HCT116 (cell line): ENCODE measurements around the gene DHCR24. TPM values are rescaled to one million over a fixed set of nuclear protein-coding genes. Genes with fewer than 3 reads are reported as not detected.

Experiments used
- ATAC-seq: fragments of 200-7000 bp; cut with Tn5 transposase; 2 replicates; pipeline ENCODE4 v1.9.1; 2020; ENCODE audit warnings: mild to moderate bottlenecking, moderate library complexity
- BruUV-seq: library from RNA; stranded (reverse); fragments of 400-500 nt; replicated peaks from 2 replicates; lab custom pipeline; 2021; lab: Mats Ljungman, UMichigan
- CTCF ChIA-PET: fragments of 300-600 bp; sonication (Branson Sonifier 250); formaldehyde crosslinking; loops from one replicate; lab custom pipeline; 2021; ENCODE audit warnings: antibody characterized with exemption; lab: Charles Lee
- POLR2A ChIA-PET: fragments of 300-600, 350-600 bp; sonication (Branson Sonifier 250); formaldehyde crosslinking; loops from one replicate; lab custom pipeline; 2021; ENCODE audit warnings: antibody characterized with exemption; lab: Charles Lee
- RAD21 ChIA-PET, 2 experiments: fragments of 300-600 bp; sonication (Branson Sonifier 250); formaldehyde crosslinking; loops; one replicate each; lab custom pipeline; 2023; ENCODE audit warnings: low total read pairs in 2 of 2; ENCODE audit not compliant: uncharacterized antibody in 2 of 2, unreplicated experiment in 2 of 2, low non-redundant PET in 1 of 2; lab: Charles Lee
- DNase-seq: peaks from one replicate; pipeline ENCODE4 v3.0.0-alpha.2; 2010; ENCODE audit warnings: low read depth, low spot score
- H2AFZ ChIP-seq: fragments of 200-600 bp; shearing (Covaris generic), sonication (generic); 2 replicates; pipeline ENCODE4 v1.6.1; 2017; ENCODE audit warnings: low read depth, mixed run types, mixed read lengths, antibody characterized with exemption, low read length; ENCODE audit not compliant: poor library complexity, severe bottlenecking
- H3K27ac ChIP-seq: 2 replicates; pipeline ENCODE4 v1.5.1; 2012; ENCODE audit warnings: low read depth, low read length
- H3K27me3 ChIP-seq: fragments of 200-600 bp; sonication (generic); 2 replicates; pipeline ENCODE4 v1.6.1; 2016; ENCODE audit warnings: mixed run types, low read length, mixed read lengths; ENCODE audit not compliant: insufficient read depth
- H3K36me3 ChIP-seq, 2 experiments: fragments of 200-500 bp in 1 of 2; fragments of 200-600 bp in 1 of 2; sonication (Bioruptor generic) in 1 of 2; sonication (generic) in 1 of 2; 2 replicates each; pipeline versions ENCODE4 v1.5.1 to v1.6.1; 2014 to 2016; ENCODE audit warnings: low read length in 2 of 2, inconsistent platforms in 1 of 2, mixed read lengths in 1 of 2, mixed run types in 1 of 2; ENCODE audit not compliant: insufficient read depth in 2 of 2, control insufficient read depth in 1 of 2
- H3K4me1 ChIP-seq, 2 experiments: fragments of 200-600 bp in 1 of 2; sonication (generic) in 1 of 2; 2 replicates each; pipeline versions ENCODE4 v1.5.1 to v1.6.1; 2012 to 2017; ENCODE audit warnings: low read length in 2 of 2, inconsistent platforms in 1 of 2, mild to moderate bottlenecking in 1 of 2, mixed read lengths in 1 of 2, mixed run types in 1 of 2, moderate library complexity in 1 of 2; ENCODE audit not compliant: insufficient read depth in 2 of 2, control insufficient read depth in 1 of 2
- H3K4me2 ChIP-seq: fragments of 200-600 bp; sonication (generic); 2 replicates; pipeline ENCODE4 v1.6.1; 2017; ENCODE audit warnings: mixed run types, low read length, mixed read lengths
- H3K4me3 ChIP-seq, 2 experiments: fragments of 200-600 bp in 1 of 2; sonication (generic) in 1 of 2; replicated peaks in 1 of 2; 2 replicates each; pipeline ENCODE4 v1.5.1; 2011 to 2016; ENCODE audit warnings: low read length in 2 of 2, control low read depth in 1 of 2, low read depth in 1 of 2, mild to moderate bottlenecking in 1 of 2, mixed read lengths in 1 of 2, mixed run types in 1 of 2
- H3K79me2 ChIP-seq: fragments of 200-600 bp; sonication (generic); 2 replicates; pipeline ENCODE4 v1.6.1; 2017; ENCODE audit warnings: mild to moderate bottlenecking, mixed run types, low read length, moderate library complexity, mixed read lengths; ENCODE audit not compliant: insufficient read depth
- H3K9ac ChIP-seq: fragments of 200-600 bp; sonication (generic); 2 replicates; pipeline ENCODE4 v1.6.1; 2016; ENCODE audit warnings: low read length, mixed read lengths
- H3K9me2 ChIP-seq: fragments of 200-600 bp; sonication (generic), shearing (Covaris generic); 2 replicates; pipeline ENCODE4 v1.6.1; 2017; ENCODE audit warnings: mixed run types, mild to moderate bottlenecking, moderate library complexity; ENCODE audit not compliant: insufficient read depth
- H3K9me3 ChIP-seq, 2 experiments: fragments of 200-500 bp in 1 of 2; fragments of 200-600 bp in 1 of 2; sonication (Bioruptor generic) in 1 of 2; sonication (generic) in 1 of 2; 2 replicates each; pipeline ENCODE4 v1.6.1; 2014 to 2017; ENCODE audit warnings: low read length in 2 of 2, mixed read lengths in 2 of 2, inconsistent platforms in 1 of 2, low read depth in 1 of 2, mild to moderate bottlenecking in 1 of 2, mixed run types in 1 of 2, moderate library complexity in 1 of 2; ENCODE audit not compliant: control insufficient read depth in 1 of 2, insufficient read depth in 1 of 2
- H4K20me1 ChIP-seq: fragments of 200-600 bp; sonication (generic), shearing (Covaris generic); 2 replicates; pipeline ENCODE4 v1.6.1; 2017; ENCODE audit warnings: mixed run types, mild to moderate bottlenecking, moderate library complexity; ENCODE audit not compliant: insufficient read depth
- ATF3 ChIP-seq: IDR thresholded peaks from 2 replicates; pipeline ENCODE4 v1.6.1; 2012
- CTCF ChIP-seq, 3 experiments: fragments of 200-600 bp in 1 of 3; sonication (generic) in 1 of 3; IDR thresholded peaks in 2 of 3; conservative IDR thresholded peaks in 1 of 3; 2 replicates each; pipeline ENCODE4 v1.5.1; 2012 to 2017; ENCODE audit warnings: low read depth in 2 of 3, low read length in 2 of 3, antibody characterized with exemption in 1 of 3, borderline replicate concordance in 1 of 3, control low read depth in 1 of 3, mild to moderate bottlenecking in 1 of 3, mixed read lengths in 1 of 3, mixed run types in 1 of 3, moderate library complexity in 1 of 3; ENCODE audit not compliant: insufficient read depth in 1 of 3
- RAD21 ChIP-seq: IDR thresholded peaks from 2 replicates; pipeline ENCODE4 v1.6.1; 2012; ENCODE audit warnings: low read depth, mild to moderate bottlenecking
- SP1 ChIP-seq: IDR thresholded peaks from 2 replicates; pipeline ENCODE4 v1.6.1; 2012; ENCODE audit warnings: low read depth
- ZBTB33 ChIP-seq: IDR thresholded peaks from 2 replicates; pipeline ENCODE4 v1.6.1; 2011; ENCODE audit warnings: mild to moderate bottlenecking, low read length, moderate library complexity; ENCODE audit not compliant: insufficient replicate concordance; ENCODE audit errors: extremely low read depth
- intact Hi-C: fragments of 100-400 bp; cut with micrococcal nuclease; formaldehyde crosslinking; loops from 2 replicates; pipeline ENCODE4 v1.10.0; 2022
- total RNA-seq: library from RNA; stranded (reverse); gene quantifications from one replicate; pipeline ENCODE4 v1.2.1, GENCODE V29; 2021; ENCODE audit not compliant: unreplicated experiment

The DHCR24 gene
- total RNA-seq, 1 experiment from 2014 or later = 132 TPM

GRCh38 chr1:54810153-54810942 lies 76.6 kb downstream of the DHCR24 start:
- RAD21 ChIA-PET = interaction anchor here in 1 of 2 experiments (0.6 kb wide), 1 partner anchor 52 kb away, joined by 3 read pairs; no protein-coding TSS in a partner anchor
- H3K79me2 ChIP-seq = no peaks in the 10 kb centered on the region
- H3K4me3 ChIP-seq = no peak overlapping the region
- intact Hi-C loops = loop anchor here (1.0 to 5.0 kb wide), 4 partner anchors 138 to 740 kb away; no protein-coding TSS in a partner anchor
- H3K9me3 ChIP-seq = no peaks in the 10 kb centered on the region
- TF ChIP-seq RAD21 (peak; percentile 98), SP1 (no peak), ZBTB33 (no peak), ATF3 (no peak), CTCF (IDR thresholded peaks at IDR 0.05 in 2 of 3, conservative IDR thresholded peaks at IDR 0.05 in 1 of 3; ENCODE audit: borderline replicate concordance in 1 of 3, insufficient read depth in 1 of 3, low read depth in 2 of 3, low read length in 2 of 3) (peak; percentile 89 to 92 (median 90))
- TF ChIP-seq, all 23 proteins: peak for 2
- Histone ChIP-seq H3K36me3 (no peaks in the 10 kb centered on the region), H3K27me3 (no peaks in the 10 kb centered on the region), H3K9me2 (no peaks in the 10 kb centered on the region), H3K4me1 (peaks cover 7 to 36% of the 10 kb centered on the region in 2 experiments), H3K4me2 (peak overlapping the region; percentile 24), H3K9ac (no peak overlapping the region), H2AFZ (peak overlapping the region; percentile 86), H4K20me1 (no peaks in the 10 kb centered on the region), H3K27ac (no peak overlapping the region)
- DNase-seq (peak; percentile 43), ATAC-seq (peak; percentile 93)
- ChIA-PET CTCF (interaction anchor here (1.2 to 2.0 kb wide), 4 partner anchors 9 to 949 kb away, joined by 3 to 6 read pairs (median 4); no protein-coding TSS in a partner anchor), POLR2A (no interaction called here)
- no TSS peak for BruUV-seq
